Activated CD4-positive, CD25-positive, alpha-beta regulatory T cell treated with anti-CD3 and anti-CD28 coated beads, Interleukin-2, amount 50 U/mL, for 24 hours (primary cell): Measurements from ENCODE around the gene SLC22A31.

Experiments
- ATAC-seq, 2 donors: fragments of 150-1000 bp; cut with Tn5 transposase; one replicate each; pipeline ENCODE4 v1.10.0; 2021; ENCODE audit warnings: mild to moderate bottlenecking in 1 of 2, moderate library complexity in 1 of 2

The SLC22A31 gene

GRCh38 chr16:89164847-89165680 is 35.3 kb downstream of the SLC22A31 start:
- no peak for ATAC-seq

DNA sequence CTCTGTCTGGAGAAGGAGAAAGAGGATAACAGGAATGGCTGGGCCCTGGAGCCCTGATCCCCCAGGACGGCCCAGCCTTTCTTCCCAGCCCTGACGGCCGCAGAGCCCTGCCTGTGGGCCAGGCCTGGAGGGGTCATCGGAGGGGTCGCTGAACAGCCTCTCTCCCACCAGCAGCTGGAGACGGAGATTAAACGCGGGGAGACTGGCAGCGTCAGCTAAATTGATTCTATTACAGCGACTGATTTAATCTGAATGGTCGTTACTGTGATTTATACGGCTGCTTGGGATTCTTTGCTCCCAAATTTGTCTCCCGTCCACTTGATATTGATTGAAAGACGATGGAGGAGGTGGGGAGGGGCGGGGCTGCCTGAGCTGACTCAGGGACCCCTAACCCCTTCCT is 35.9 kb downstream of the SLC22A31 start:
- no peak for ATAC-seq

DNA sequence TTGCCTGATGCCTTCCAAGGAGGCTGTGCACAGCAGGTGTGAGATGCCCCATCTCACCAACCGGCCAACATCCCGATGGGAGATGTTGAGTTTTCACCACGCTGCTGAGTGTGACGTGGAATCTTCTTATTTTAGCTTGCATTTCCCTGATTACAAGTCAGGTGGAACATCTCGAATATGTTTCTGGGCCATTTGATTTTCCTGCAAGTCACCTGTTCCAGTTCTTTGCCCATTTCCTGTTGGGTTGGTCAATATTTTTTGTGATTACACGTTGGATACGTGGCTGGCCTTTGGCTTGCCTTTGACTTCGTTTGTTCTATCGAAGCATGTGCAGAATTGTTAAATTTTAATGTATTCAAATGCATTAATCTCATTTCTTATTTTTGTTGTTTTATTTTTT is 37.0 kb downstream of the SLC22A31 start:
- ATAC-seq: no peak

DNA sequence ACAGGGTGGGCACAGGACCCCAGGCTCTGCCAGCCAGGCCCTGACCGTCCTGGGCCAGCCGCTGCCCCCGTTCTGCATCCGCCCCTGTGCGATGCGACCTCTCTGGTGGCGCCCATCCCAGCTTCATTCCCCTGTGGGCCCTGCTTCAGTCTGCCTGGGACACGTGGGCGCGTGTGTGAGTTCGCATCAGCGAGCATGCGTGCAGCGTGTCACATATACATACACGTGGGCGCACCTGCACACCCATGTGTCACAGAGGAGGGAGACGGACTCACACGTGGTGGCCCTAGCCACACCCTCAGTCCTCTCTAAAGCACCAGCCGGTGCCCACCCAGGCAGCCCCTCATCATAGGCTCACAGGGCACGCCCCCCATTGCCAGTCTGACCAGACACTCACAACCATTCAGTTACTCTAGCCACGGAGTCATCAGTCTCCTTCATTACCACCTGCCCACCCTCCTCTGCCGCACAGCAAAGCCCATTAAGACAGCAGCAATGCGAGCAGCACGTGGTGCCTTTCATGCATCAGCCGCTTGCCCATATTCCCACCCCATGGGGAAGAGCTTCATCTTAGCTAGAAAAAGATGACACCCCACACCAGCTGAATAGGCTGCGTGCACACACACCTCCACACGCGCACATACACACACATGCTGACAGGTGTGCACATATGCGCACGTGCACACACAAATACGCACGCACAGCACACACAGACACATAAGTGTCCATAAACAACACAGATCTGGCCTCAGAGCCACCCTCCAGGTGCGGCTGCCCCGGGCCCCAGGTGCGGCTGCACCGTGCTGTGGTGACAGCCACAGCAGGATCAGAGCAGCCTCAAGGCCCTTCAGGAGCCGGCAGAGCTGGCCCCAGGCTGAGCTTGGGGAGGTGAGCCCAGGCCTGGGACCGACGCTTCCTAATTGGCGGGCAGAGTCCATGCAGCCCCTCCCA is 38.3 kb downstream of the SLC22A31 start:
- ATAC-seq: no peak

DNA sequence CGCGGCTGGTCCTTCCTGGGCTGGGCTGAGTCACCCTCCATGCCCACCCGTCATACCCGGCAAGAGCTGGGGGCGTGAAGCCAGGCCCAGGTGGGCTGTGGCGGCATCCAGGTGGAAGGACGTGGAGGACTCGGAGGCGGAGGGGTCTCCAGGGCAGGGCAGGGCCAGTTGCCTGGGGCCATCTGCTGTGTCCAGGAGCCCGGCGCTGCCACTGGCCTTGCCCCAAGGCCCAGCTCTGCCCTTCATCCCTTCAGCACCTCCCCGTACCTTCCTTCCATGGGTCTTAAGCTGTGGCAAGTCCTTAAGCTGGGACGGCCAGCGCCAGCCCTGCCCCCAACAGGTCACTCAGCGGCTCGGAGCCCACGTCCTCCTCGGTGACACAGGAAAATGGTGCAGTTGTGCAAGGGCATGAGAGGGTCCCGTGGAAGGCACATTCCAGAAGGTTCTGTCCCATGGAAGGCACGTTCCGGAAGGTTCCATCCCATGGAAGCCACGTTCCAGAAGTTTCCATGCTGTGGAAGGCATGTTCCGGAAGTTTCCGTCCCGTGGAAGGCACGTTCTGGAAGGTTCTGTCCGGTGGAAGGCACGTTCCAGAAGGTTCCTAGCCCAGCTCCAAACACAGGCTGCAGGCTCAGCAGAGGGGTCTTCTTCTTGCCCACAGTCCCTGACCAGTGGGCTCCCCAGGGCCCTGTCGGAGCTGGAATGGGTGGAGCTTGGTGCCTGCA is 39.2 kb downstream of the SLC22A31 start:
- ATAC-seq: no peak

- no peak for ATAC-seq
Observed at GRCh38 chr16:89159850-89160354, 40.4 kb downstream of the SLC22A31 start.

- no peak for ATAC-seq
Observed at GRCh38 chr16:89159066-89159849, 41.1 kb downstream of the SLC22A31 start.

DNA sequence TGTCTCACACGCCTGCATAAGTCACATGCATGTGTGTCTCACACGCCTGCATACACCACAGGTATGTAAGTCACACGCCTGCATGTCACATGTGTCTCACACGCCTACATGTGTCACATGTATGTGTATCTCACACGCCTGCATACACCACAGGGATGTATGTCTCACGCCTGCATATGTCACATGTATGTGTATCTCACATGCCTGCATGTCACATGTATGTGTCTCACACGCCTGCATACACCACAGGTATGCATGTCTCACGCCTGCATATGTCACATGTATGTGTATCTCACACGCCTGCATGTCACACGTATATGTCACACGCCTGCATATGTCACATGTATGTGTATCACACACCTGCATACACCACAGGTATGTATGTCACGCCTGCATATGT is 42.6 kb downstream of the SLC22A31 start:
- ATAC-seq: no peak

- ATAC-seq: no peak
Observed at GRCh38 chr16:89156740-89157645, 43.3 kb downstream of the SLC22A31 start.

DNA sequence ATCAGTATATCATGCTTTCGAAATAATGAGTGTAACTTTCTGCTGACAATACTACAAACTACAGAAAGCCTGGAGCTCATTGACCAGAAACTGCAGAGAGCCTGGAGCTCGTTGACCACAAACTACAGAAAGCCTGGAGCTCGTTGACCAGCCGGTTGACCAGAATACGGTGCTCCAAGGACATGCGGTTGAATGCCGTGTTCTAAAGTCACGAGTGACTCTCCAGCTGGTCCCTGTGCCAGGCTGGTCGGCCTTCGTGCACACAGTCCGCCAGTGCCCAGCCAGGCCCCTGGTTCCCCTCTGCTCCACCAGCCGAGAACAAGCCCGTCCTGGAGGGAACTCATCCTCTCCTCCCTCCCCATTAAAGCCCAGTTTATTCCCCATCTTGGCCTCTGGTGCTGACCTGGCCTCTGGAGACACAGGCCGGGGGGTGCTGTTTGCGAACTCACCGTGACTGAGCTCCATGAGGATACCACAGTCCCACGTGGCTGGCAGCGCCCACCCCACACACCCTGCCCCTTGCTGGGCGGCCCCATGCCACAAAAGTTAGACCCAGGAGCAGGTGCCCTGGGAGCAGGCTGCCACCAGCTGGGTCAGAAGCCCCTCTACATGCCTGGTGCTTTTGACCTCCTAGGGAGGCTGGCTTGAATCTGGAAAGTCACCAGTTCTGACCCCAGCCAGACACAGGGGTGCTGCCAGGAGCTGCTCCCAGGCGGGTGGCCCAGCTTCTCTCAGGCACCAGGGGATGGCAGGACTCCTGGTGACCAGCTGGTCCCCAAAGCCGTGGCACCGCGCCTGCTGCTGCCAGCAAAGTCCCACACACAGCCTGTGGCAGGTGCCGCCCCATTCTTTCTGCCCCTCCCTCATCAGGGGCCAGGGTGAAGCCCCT is 44.2 kb downstream of the SLC22A31 start:
- ATAC-seq: no peak

DNA sequence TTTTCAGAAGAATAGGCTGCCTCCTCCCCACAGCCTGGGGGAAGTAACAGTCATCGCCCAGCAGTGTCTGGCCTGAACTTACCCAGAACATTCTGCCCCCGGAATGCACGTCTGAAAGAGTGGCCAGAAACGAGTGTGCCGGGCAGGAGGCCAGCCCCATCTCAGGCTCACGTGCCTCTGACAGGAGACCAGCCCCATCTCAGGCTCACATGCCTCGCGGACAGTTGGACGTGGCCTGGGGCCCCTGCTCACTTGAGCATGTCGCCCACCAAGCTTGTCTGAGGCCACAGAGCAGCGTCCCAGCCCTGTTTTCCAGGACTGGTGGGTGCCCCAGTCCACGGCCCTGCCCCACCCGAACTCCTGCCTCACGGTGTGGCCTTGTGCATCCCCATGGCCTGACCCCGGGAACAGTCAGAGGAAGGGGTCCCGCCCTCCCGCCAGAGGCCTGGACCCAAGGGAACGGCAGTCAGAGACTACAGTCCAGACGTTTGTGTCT is 45.1 kb downstream of the SLC22A31 start:
- no peak for ATAC-seq

GRCh38 chr16:89154390-89155183 is 45.8 kb downstream of the SLC22A31 start:
- ATAC-seq: no peak

DNA sequence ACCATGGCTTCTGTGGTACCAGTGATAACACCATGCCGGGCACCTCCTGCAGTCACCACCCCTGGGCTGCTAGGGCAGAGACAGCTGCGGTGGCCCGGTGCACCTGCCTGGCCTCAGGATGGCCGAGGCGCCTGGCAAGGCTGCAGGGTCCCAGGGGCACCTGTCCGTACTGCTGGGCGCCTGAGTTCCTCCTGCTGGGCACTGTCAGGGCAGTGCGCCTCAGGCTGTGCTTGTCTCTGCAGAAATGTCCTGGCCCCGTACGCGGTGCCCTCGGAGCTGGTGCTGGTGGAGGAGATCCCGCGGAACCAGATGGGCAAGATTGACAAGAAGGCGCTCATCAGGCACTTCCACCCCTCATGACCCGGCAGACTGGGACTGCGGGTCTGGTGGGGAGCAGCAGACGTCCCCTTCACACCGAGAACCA is 46.5 kb downstream of the SLC22A31 start:
- no peak for ATAC-seq

GRCh38 chr16:89152831-89153700 is 47.3 kb downstream of the SLC22A31 start:
- ATAC-seq: no peak

DNA sequence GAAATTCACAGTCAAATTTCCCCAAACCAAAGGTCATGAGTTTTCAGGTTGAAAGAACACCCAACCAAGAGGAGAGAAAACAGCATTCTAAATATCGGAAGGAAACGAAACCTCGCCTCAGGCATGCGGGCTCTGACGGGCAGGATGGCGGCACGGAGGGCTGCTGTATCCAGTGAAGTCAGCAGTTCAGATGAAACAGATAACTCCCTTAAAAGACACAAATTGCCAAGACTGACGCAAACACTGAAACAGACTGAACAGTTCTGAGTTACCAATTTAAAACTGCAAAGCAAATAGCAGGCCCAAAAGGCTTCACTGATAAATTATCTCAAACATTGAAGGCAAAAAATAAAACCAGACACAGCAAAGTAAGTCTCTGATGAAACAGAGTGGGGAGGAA is 49.4 kb downstream of the SLC22A31 start:
- ATAC-seq: no peak

GRCh38 chr16:89150090-89150835 is 50.1 kb downstream of the SLC22A31 start:
- ATAC-seq: no peak

DNA sequence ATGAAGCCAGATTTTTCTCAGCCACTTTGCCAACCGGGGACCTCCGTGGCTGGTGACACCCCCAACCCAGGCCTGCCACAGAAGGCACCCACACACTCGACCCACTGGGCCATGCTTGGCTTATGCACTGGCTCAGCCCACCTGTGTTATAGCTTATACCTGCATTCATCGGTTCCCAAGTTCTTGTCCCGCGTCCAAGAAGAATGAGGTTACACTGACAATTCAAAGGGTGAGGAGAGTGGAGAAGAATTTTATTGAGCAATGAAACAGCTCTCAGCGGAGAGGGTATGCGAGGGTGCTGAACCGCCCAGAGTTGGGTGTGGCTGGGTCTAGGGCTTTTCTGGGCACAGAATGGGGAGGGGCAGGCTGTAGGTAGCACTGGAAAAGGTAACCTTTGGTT is 51.0 kb downstream of the SLC22A31 start:
- ATAC-seq: no peak
